ENCODE data around the gene ANGPTL8. TPM values are rescaled to one million over a fixed set of nuclear protein-coding genes. Genes with fewer than 3 reads are reported as not detected.

The ANGPTL8 gene
- total and polyA plus RNA-seq, 2 donors (not counting 3 experiments of a cell fraction or from before 2014, with no cell fraction given) = not detected

DNA sequence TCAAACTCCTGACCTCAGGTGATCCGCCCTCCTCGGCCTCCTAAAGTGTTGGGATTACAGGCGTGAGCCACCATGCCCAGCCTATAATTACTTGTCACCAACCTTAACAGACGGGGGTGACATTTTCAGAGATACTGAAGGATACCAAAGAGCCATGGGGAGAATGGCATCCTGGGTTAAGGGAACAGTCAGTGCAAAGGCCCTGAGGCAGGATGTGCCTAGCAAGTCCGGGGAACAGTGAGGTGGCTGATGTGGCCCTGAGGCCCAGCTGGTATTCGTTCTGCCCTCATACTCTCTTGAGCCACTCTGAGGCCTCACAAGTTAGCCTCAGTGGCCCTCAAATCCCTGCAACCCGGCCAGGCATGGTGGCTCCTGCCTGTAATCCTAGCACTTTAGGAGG is 15.0 kb upstream of the ANGPTL8 start:
- H3K4me3 ChIP-seq (replicated peaks in 1 of 3; ENCODE audit: insufficient read depth in 1 of 3, low read depth in 1 of 3, low read length in 3 of 3) = no peak overlapping the region
- peaks cover 19 to 37% of the 10 kb centered on the region in 2 experiments for H3K36me3 ChIP-seq (ENCODE audit: control insufficient read depth in 2 of 2, extremely low read depth in 1 of 2, insufficient read depth in 2 of 2, low read length in 2 of 2)
- no peak overlapping the region for H3K4me2 ChIP-seq (ENCODE audit: insufficient read depth, low read length)
- ChIA-PET POLR2A (no interaction called here), CTCF (interaction anchor here (1.5 kb wide), 1 partner anchor 98 kb away, joined by 4 read pairs; no protein-coding TSS in a partner anchor)
- no peak for DNase-seq (ENCODE audit: low read depth, low spot score)
- H4K20me1 ChIP-seq (replicated peaks; ENCODE audit: control insufficient read depth, extremely low read depth, insufficient read depth, low read length) = no peaks in the 10 kb centered on the region
- intact Hi-C loops (cut with micrococcal nuclease) (no loop called here), dilution Hi-C loops (cut with MboI; ENCODE audit: extremely low pct_ligation_motif_present, low sequenced_read_pairs) (no loop called here)
- TF ChIP-seq EZH2 (IDR thresholded peaks at IDR 0.05; ENCODE audit: borderline replicate concordance, low read depth, low read length, severe bottlenecking) (no peak), MYC (IDR thresholded peaks at IDR 0.05; ENCODE audit: low read depth, low read length) (no peak), GATA2 (IDR thresholded peaks at IDR 0.05; ENCODE audit: insufficient read depth, insufficient read length, low read depth, low read length) (no peak), FOS (IDR thresholded peaks at IDR 0.05; ENCODE audit: borderline replicate concordance, insufficient read depth, low read length) (no peak), POLR2A (IDR thresholded peaks at IDR 0.05; ENCODE audit: low read depth, low read length) (no peak), JUN (IDR thresholded peaks at IDR 0.05; ENCODE audit: borderline replicate concordance, insufficient read depth, insufficient read length, low read depth) (no peak), POLR2AphosphoS5 (IDR thresholded peaks at IDR 0.05; ENCODE audit: insufficient read depth, low read depth, low read length) (no peak)
- TF ChIP-seq, protein P1, sequence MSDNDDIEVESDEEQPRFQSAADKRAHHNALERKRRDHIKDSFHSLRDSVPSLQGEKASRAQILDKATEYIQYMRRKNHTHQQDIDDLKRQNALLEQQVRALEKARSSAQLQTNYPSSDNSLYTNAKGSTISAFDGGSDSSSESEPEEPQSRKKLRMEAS (IDR thresholded peaks at IDR 0.05; ENCODE audit: insufficient read depth, insufficient read length) = no peak
- TF ChIP-seq, protein P2, sequence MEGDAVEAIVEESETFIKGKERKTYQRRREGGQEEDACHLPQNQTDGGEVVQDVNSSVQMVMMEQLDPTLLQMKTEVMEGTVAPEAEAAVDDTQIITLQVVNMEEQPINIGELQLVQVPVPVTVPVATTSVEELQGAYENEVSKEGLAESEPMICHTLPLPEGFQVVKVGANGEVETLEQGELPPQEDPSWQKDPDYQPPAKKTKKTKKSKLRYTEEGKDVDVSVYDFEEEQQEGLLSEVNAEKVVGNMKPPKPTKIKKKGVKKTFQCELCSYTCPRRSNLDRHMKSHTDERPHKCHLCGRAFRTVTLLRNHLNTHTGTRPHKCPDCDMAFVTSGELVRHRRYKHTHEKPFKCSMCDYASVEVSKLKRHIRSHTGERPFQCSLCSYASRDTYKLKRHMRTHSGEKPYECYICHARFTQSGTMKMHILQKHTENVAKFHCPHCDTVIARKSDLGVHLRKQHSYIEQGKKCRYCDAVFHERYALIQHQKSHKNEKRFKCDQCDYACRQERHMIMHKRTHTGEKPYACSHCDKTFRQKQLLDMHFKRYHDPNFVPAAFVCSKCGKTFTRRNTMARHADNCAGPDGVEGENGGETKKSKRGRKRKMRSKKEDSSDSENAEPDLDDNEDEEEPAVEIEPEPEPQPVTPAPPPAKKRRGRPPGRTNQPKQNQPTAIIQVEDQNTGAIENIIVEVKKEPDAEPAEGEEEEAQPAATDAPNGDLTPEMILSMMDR (IDR thresholded peaks at IDR 0.05; ENCODE audit: extremely low read depth in 1 of 2, insufficient read depth in 1 of 2, low read depth in 1 of 2, low read length in 2 of 2) = no peak
- no peaks in the 10 kb centered on the region for H3K79me2 ChIP-seq (ENCODE audit: control insufficient read depth, insufficient read depth, low read length)
- H3K4me1 ChIP-seq (ENCODE audit: control insufficient read depth, extremely low read depth, insufficient read depth, low read length) = no peaks in the 10 kb centered on the region
- no TSS peak for BruUV-seq (replicated peaks)
- no peak for FAIRE-seq
- H3K9ac ChIP-seq (replicated peaks; ENCODE audit: extremely low read depth, insufficient read depth, low read length) = no peak overlapping the region
- H3K9me1 ChIP-seq (replicated peaks; ENCODE audit: control insufficient read depth, extremely low read depth, insufficient read depth, low read length) = no peaks in the 10 kb centered on the region
- no peak overlapping the region for H2AFZ ChIP-seq (ENCODE audit: low read depth, low read length)
- H3K27me3 ChIP-seq (ENCODE audit: control insufficient read depth in 2 of 2, insufficient read depth in 2 of 2, low read length in 2 of 2) = no peaks in the 10 kb centered on the region
- H3K9me3 ChIP-seq (replicated peaks; ENCODE audit: control insufficient read depth, insufficient read depth, low read length) = no peaks in the 10 kb centered on the region
- H3K27ac ChIP-seq (ENCODE audit: insufficient read depth, low read depth, low read length) = no peak overlapping the region
